GM23248 (cell line): ENCODE data around the gene TLCD3A.

Source experiments
- EZH2 ChIP-seq: fragments of 200-600 bp; sonication (generic); IDR thresholded peaks from 2 replicates; pipeline ENCODE4 v1.6.1; 2018; ENCODE audit warnings: antibody characterized with exemption, mild to moderate bottlenecking; ENCODE audit not compliant: insufficient read depth, poor library complexity, severe bottlenecking
- EZH2phosphoT487 ChIP-seq: fragments of 200-600 bp; sonication (generic); IDR thresholded peaks from 2 replicates; pipeline ENCODE4 v1.6.1; 2018; ENCODE audit warnings: antibody characterized with exemption, moderate library complexity, mild to moderate bottlenecking, low read depth; ENCODE audit not compliant: insufficient read depth

GRCh38 chr17:745406-745805, 13.0 kb downstream of the TLCD3A start:
- TF ChIP-seq EZH2 (no peak), EZH2phosphoT487 (no peak)
